Measurements from ENCODE around the gene GABRR3.

The GABRR3 gene

GRCh38 chr3:97958796-97959195 lies 76.3 kb downstream of the GABRR3 start:
- no peak for DNase-seq (ENCODE audit: low spot score)
- no peak overlapping the region for H3K27ac ChIP-seq
- H3K4me3 ChIP-seq = no peak overlapping the region
- TF ChIP-seq CTCF (IDR thresholded peaks at IDR 0.05) = no peak

GRCh38 chr3:97958396-97958795 lies 76.7 kb downstream of the GABRR3 start:
- DNase-seq (ENCODE audit: low spot score) = no peak
- Histone ChIP-seq H3K27ac (no peak overlapping the region), H3K4me3 (no peak overlapping the region)
- no peak for TF ChIP-seq CTCF (IDR thresholded peaks at IDR 0.05)

GRCh38 chr3:97957617-97958311 lies 77.4 kb downstream of the GABRR3 start:
- no peak for DNase-seq (ENCODE audit: low spot score)
- Histone ChIP-seq H3K27ac (no peak overlapping the region), H3K4me3 (no peak overlapping the region)
- TF ChIP-seq CTCF (IDR thresholded peaks at IDR 0.05) = no peak

DNA sequence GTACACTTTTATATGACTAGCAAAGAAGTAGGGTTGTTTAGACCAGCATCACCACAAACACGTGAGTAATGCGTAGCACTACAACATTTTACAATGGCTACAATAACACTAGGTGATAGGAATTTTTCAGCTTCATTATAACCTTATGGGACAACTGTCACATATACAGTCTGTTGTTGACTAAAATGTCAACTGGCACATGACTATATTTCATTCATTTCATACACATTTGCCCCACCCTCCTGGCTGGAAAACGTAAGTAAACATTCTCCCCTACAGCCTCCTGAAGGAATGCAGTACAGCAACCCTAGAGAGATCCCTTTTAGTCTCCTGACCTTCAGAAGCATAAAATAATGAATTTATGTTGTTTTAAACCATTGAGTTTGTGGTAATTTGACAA lies 79.1 kb downstream of the GABRR3 start:
- no peak for DNase-seq (ENCODE audit: low spot score)
- H3K27ac ChIP-seq = no peak overlapping the region
- TF ChIP-seq CTCF (IDR thresholded peaks at IDR 0.05) = no peak
- H3K4me3 ChIP-seq = no peak overlapping the region

- no peak for TF ChIP-seq CTCF (IDR thresholded peaks at IDR 0.05)
- Histone ChIP-seq H3K27ac (no peak overlapping the region), H3K4me3 (no peak overlapping the region)
- no peak for DNase-seq (ENCODE audit: low spot score)
Measured at GRCh38 chr3:97954228-97954827, 80.8 kb downstream of the GABRR3 start.

DNA sequence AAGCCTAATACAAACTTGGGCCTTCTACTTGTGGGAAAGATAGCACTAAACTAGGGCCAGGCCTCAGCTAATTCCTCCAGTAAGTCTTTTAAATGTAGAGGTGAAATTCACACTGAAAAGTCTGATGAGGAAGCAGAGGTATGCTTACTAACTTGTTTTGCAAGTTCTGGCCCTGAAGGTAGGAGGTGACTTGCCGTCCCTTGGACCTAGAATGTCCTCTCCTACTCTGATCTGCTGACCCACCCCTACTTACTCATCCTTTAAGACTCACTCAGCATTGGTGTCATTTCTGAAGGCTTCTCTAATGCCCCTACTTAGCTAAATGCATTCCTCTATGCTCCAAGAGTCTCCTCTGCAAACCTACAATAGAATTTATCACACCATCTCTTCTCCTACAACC lies 82.2 kb downstream of the GABRR3 start:
- Histone ChIP-seq H3K4me3 (no peak overlapping the region), H3K27ac (no peak overlapping the region)
- no peak for DNase-seq (ENCODE audit: low spot score)
- TF ChIP-seq CTCF (IDR thresholded peaks at IDR 0.05) = no peak

DNA sequence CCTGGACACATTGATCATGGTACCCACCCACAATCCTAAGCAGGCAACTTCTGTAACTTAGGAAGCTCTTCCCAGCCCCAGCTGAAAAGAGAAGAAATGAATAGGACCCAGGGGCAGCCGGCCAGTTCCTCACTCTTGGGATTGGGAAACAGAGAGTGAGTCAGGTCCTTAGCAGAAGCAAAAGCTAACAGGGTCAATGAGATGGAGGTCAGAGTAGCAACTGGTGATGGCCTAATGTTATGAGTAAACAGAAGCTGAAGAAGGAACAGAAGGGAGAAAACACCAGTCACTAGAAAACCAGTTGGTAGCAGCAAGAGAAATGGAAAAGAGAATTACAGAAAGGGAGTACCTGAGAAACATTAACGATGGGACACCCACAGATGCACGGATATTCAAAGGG lies 82.8 kb downstream of the GABRR3 start:
- Histone ChIP-seq H3K4me3 (no peak overlapping the region), H3K27ac (no peak overlapping the region)
- no peak for DNase-seq (ENCODE audit: low spot score)
- no peak for TF ChIP-seq CTCF (IDR thresholded peaks at IDR 0.05)

Data from coronary artery (tissue), 2 donors.